Neural progenitor cell (in vitro differentiated cells): Measurements from ENCODE around the gene SLC6A13. TPM values are rescaled to one million over a fixed set of nuclear protein-coding genes. Genes with fewer than 3 reads are reported as not detected.

Experiments
- DNase-seq: peaks from one replicate; pipeline ENCODE4 v3.0.0-alpha.2; 2016; ENCODE audit warnings: low spot score
- H2AFZ ChIP-seq: fragments of 200-600 bp; sonication (generic); replicated peaks from 2 replicates; pipeline ENCODE4 v1.6.1; 2016; ENCODE audit warnings: antibody characterized with exemption
- H3F3A ChIP-seq: fragments of 200-600 bp; sonication (generic); 2 replicates; pipeline ENCODE4 v1.6.1; 2016; ENCODE audit warnings: antibody characterized with exemption, low read depth
- H3K27ac ChIP-seq: fragments of 200-600 bp; sonication (generic); 2 replicates; pipeline ENCODE4 v1.5.1; 2016; ENCODE audit warnings: mild to moderate bottlenecking
- H3K27me3 ChIP-seq: fragments of 200-600 bp; sonication (generic); 2 replicates; pipeline ENCODE4 v1.6.1; 2016; ENCODE audit warnings: mild to moderate bottlenecking, moderate library complexity
- H3K36me3 ChIP-seq: fragments of 200-600 bp; sonication (generic); 2 replicates; pipeline ENCODE4 v1.5.1; 2016
- H3K4me1 ChIP-seq: fragments of 200-600 bp; sonication (generic); 2 replicates; pipeline ENCODE4 v1.6.1; 2016; ENCODE audit warnings: mixed run types
- H3K4me2 ChIP-seq: fragments of 200-600 bp; sonication (generic); 2 replicates; pipeline ENCODE4 v1.6.1; 2016
- H3K4me3 ChIP-seq: fragments of 200-600 bp; sonication (generic); 2 replicates; pipeline ENCODE4 v1.5.1; 2016
- H3K79me2 ChIP-seq: fragments of 200-600 bp; sonication (generic); 2 replicates; pipeline ENCODE4 v1.6.1; 2016; ENCODE audit warnings: low read depth
- H3K9ac ChIP-seq: fragments of 200-600 bp; sonication (generic); 2 replicates; pipeline ENCODE4 v1.6.1; 2016
- H3K9me3 ChIP-seq: fragments of 200-600 bp; sonication (generic); 2 replicates; pipeline ENCODE4 v1.5.1; 2016; ENCODE audit warnings: low read depth
- H4K20me1 ChIP-seq: fragments of 200-600 bp; sonication (generic); 2 replicates; pipeline ENCODE4 v1.6.1; 2016; ENCODE audit warnings: low read depth
- H3K27ac Mint-ChIP-seq: 3 replicates; pipeline ENCODE4 v1.8.0; 2021; ENCODE audit warnings: mixed read lengths
- H3K27me3 Mint-ChIP-seq: 2 replicates; pipeline ENCODE4 v1.8.0; 2022; ENCODE audit warnings: low read depth, mild to moderate bottlenecking, inconsistent platforms, moderate library complexity, mixed read lengths; ENCODE audit not compliant: insufficient read depth
- H3K36me3 Mint-ChIP-seq: 3 replicates; pipeline ENCODE4 v1.8.0; 2021; ENCODE audit warnings: mixed read lengths
- H3K4me1 Mint-ChIP-seq: 3 replicates; pipeline ENCODE4 v1.8.0; 2021; ENCODE audit warnings: mixed read lengths
- H3K4me3 Mint-ChIP-seq: 3 replicates; pipeline ENCODE4 v1.8.0; 2021; ENCODE audit warnings: mild to moderate bottlenecking, moderate library complexity, mixed read lengths
- H3K9me3 Mint-ChIP-seq: 3 replicates; pipeline ENCODE4 v1.8.0; 2020; ENCODE audit warnings: mixed read lengths
- EZH2 ChIP-seq: fragments of 200-600 bp; sonication (generic); IDR thresholded peaks from 2 replicates; pipeline ENCODE4 v1.6.1; 2017; ENCODE audit warnings: antibody characterized with exemption, mild to moderate bottlenecking, moderate library complexity
- EZH2phosphoT487 ChIP-seq: fragments of 200-600 bp; sonication (generic); IDR thresholded peaks from 2 replicates; pipeline ENCODE4 v1.6.1; 2017; ENCODE audit warnings: antibody characterized with exemption
- total RNA-seq: library from RNA; depleted of rRNA; stranded (reverse); fragments of >200 nt; gene quantifications from 2 replicates; pipeline ENCODE4 v1.2.3, GENCODE V29; 2015; ENCODE audit warnings: low replicate concordance
- TF ChIP-seq, protein P1 (sequence below): fragments of 200-600 bp; sonication (generic); IDR thresholded peaks from 2 replicates; pipeline ENCODE4 v1.5.1; 2017; ENCODE audit warnings: antibody characterized with exemption, mild to moderate bottlenecking

SLC6A13 gene
- total RNA-seq, 1 donor from 2014 or later = not detected

DNA sequence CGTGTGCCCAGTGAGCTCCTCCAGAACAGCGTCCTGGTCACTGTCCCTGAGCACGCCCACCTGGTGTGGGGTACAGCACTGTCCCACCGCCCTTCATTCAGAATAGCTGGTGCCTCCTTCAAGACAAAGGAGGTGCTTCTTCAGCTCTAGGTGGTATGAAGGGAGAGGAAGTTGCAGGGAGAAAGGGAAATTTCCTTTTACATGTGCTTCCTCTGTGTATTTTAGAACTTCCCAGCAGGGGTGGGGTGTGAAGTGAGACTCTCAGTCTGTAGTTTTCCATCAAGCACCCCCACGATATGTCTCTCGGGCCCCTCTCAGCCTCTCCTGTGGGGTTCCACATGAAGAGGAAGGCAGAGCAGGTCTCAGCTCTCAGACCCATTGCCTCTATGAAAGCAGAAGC is 47.5 kb downstream of the SLC6A13 start:
- peaks cover 46% of the 10 kb centered on the region for H3K27me3 ChIP-seq
- H3K27me3 Mint-ChIP-seq = peaks cover 19% of the 10 kb centered on the region
- H3K9me3 Mint-ChIP-seq = no peaks in the 10 kb centered on the region
- H3K4me1 Mint-ChIP-seq = peaks cover 35% of the 10 kb centered on the region
- peaks cover 22% of the 10 kb centered on the region for H3K4me1 ChIP-seq
- H3K36me3 Mint-ChIP-seq = no peaks in the 10 kb centered on the region
- H3K36me3 ChIP-seq = no peaks in the 10 kb centered on the region
- H3K4me2 ChIP-seq = no peak overlapping the region
- no peak overlapping the region for H3K4me3 ChIP-seq
- DNase-seq = no peak
- H3K9ac ChIP-seq = no peak overlapping the region
- no peak overlapping the region for H3K4me3 Mint-ChIP-seq
- no peak overlapping the region for H3K27ac ChIP-seq
- H3K27ac Mint-ChIP-seq = no peak overlapping the region
- H3F3A ChIP-seq = no peaks in the 10 kb centered on the region
- H2AFZ ChIP-seq = no peak overlapping the region
- no peaks in the 10 kb centered on the region for H3K9me3 ChIP-seq
- H3K79me2 ChIP-seq = no peaks in the 10 kb centered on the region
- H4K20me1 ChIP-seq = no peaks in the 10 kb centered on the region
- no peak for TF ChIP-seq EZH2phosphoT487
- TF ChIP-seq EZH2 = no peak
- TF ChIP-seq, protein P1, sequence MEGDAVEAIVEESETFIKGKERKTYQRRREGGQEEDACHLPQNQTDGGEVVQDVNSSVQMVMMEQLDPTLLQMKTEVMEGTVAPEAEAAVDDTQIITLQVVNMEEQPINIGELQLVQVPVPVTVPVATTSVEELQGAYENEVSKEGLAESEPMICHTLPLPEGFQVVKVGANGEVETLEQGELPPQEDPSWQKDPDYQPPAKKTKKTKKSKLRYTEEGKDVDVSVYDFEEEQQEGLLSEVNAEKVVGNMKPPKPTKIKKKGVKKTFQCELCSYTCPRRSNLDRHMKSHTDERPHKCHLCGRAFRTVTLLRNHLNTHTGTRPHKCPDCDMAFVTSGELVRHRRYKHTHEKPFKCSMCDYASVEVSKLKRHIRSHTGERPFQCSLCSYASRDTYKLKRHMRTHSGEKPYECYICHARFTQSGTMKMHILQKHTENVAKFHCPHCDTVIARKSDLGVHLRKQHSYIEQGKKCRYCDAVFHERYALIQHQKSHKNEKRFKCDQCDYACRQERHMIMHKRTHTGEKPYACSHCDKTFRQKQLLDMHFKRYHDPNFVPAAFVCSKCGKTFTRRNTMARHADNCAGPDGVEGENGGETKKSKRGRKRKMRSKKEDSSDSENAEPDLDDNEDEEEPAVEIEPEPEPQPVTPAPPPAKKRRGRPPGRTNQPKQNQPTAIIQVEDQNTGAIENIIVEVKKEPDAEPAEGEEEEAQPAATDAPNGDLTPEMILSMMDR = no peak

DNA sequence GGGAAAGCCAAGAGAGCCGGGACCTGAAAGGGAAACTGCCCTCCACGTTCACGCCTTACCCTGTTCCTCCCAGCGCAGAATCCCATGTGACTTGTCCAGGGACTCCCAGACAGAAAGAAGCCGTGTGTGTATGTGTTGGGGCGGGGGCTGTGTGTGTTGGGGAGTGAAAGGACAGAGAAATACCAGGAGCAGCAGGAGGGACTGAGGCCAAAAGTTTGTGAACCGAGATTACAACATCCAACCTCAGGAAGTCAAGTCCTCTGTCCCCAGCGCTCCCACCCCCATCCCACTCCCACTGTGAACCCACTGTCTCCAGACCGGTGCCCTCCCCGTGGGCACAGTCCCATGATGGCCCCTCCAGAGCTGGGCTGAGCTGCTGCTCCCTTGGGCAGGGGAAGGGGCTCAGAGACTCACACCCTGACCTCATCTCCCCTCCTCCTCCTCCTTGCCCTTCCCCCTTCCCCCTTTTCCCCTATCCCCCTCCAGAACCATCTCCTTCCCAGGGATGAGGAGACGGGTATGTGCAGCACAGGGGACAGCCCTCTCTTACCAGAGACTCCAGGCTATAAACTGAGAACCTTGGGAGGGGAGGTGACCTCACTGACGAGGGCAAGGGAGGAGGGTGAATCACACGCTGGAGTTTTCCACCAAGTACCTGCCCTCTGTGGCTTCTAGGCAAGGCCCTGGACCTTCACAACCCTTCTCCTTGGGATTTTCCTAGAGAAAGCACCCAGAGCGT is 48.5 kb downstream of the SLC6A13 start, which contains the start of gene SLC6A12:
SLC6A12 (minus strand) TSS at position 155 of the 739 bp plus-strand sequence. CDS start 4,171 bp downstream, outside the sequence.
- Histone ChIP-seq H3F3A (no peaks in the 10 kb centered on the region), H3K79me2 (no peaks in the 10 kb centered on the region), H3K36me3 (no peaks in the 10 kb centered on the region), H2AFZ (no peak within 1 kb of the TSS), H3K4me2 (peak within 1 kb of the TSS; percentile 1), H3K27me3 (peaks cover 55% of the 10 kb centered on the region), H3K4me3 (no peak within 1 kb of the TSS), H3K9me3 (no peaks in the 10 kb centered on the region), H4K20me1 (no peaks in the 10 kb centered on the region), H3K27ac (no peak within 1 kb of the TSS), H3K4me1 (peaks cover 21% of the 10 kb centered on the region), H3K9ac (no peak within 1 kb of the TSS)
- Mint-ChIP-seq H3K4me1 (peaks cover 35% of the 10 kb centered on the region), H3K27me3 (peaks cover 18% of the 10 kb centered on the region), H3K4me3 (peak within 1 kb of the TSS; percentile 16), H3K9me3 (no peaks in the 10 kb centered on the region), H3K36me3 (no peaks in the 10 kb centered on the region), H3K27ac (peak within 1 kb of the TSS; percentile 74)
- TF ChIP-seq EZH2 = no peak
- TF ChIP-seq EZH2phosphoT487 = no peak
- TF ChIP-seq, protein P1 = no peak
- DNase-seq = peak; percentile 33

DNA sequence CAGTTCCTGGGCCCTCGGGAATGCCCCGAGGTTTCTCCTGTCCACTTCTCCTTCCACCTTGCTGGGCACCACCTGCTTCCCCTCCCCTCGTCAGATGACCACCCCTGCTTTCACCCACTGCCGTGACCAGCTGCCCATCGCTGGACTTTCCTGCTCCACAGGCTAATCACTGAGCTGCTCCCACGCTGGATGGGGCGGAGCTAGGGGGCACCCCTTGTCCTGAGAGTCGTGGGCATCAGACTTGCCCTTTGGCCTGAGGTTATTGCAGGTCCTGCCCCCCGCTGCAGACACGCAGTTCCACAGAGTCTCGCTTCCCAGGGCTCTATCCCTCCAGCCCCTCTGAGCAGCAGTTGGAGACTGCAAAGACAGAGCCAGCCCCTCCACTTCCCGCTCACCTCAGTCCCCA is 49.1 kb downstream of the SLC6A13 start:
- peak overlapping the region; percentile 63 for H3K27ac Mint-ChIP-seq
- no peaks in the 10 kb centered on the region for H3K36me3 ChIP-seq
- H3K4me3 Mint-ChIP-seq = peak overlapping the region; percentile 16
- DNase-seq = no peak
- peaks cover 35% of the 10 kb centered on the region for H3K4me1 Mint-ChIP-seq
- peaks cover 21% of the 10 kb centered on the region for H3K4me1 ChIP-seq
- H3K9me3 ChIP-seq = no peaks in the 10 kb centered on the region
- no peaks in the 10 kb centered on the region for H3K36me3 Mint-ChIP-seq
- no peak overlapping the region for H3K9ac ChIP-seq
- H3K27ac ChIP-seq = no peak overlapping the region
- H2AFZ ChIP-seq = no peak overlapping the region
- H3K27me3 ChIP-seq = peaks cover 62% of the 10 kb centered on the region
- TF ChIP-seq, protein P1 = no peak
- no peak for TF ChIP-seq EZH2phosphoT487
- no peak overlapping the region for H3K4me3 ChIP-seq
- H3K79me2 ChIP-seq = no peaks in the 10 kb centered on the region
- no peaks in the 10 kb centered on the region for H4K20me1 ChIP-seq
- peaks cover 22% of the 10 kb centered on the region for H3K27me3 Mint-ChIP-seq
- H3K4me2 ChIP-seq = peak overlapping the region; percentile 1
- H3F3A ChIP-seq = no peaks in the 10 kb centered on the region
- no peaks in the 10 kb centered on the region for H3K9me3 Mint-ChIP-seq
